NB4 (cell line): Measurements from ENCODE around the gene SCO1.

Experiments used
- CTCF ChIP-seq: IDR thresholded peaks from one replicate; pipeline ENCODE4 v1.5.1; 2012; ENCODE audit warnings: low read depth, low read length
- POLR2A ChIP-seq: IDR thresholded peaks from 2 replicates; pipeline ENCODE4 v1.6.1; 2011; ENCODE audit warnings: mild to moderate bottlenecking; ENCODE audit not compliant: insufficient read length; ENCODE audit errors: extremely low read depth
- TF ChIP-seq, protein P1 (sequence below): IDR thresholded peaks from 2 replicates; pipeline ENCODE4 v1.6.1; 2011; ENCODE audit warnings: low read depth, low read length

DNA sequence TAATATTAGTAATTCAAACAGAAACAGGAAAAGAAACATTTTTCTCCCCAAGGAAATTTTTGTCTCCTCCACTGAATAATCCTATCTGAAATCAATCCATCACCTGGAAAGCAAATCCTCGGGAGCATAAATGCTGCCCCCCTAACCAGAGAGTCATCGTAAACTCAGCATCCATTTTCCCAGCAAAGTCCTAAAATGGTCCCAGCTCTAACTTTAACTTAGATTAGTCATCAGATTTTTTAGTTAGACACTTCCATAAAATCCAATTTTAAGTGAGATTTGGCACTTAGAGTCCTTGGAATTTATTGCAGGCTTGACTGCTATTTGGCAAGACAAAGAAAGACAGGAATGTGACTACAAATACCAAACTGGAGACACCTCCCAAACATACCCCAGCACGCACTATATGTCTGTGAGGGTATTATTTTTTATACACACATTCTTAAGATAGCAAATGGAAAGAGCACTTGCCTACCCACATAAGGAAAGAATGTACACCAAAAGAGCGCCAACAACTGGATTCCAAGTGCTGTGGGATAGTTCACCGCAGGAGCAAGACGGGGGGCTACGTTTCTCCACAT is 15.4 kb downstream of the SCO1 start:
- TF ChIP-seq CTCF (no peak), POLR2A (no peak)
- TF ChIP-seq, protein P1, sequence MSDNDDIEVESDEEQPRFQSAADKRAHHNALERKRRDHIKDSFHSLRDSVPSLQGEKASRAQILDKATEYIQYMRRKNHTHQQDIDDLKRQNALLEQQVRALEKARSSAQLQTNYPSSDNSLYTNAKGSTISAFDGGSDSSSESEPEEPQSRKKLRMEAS = no peak
